NB4 (cell line): ENCODE measurements around the gene RYR2.

Experiments used
- DNase-seq: peaks from one replicate; pipeline ENCODE4 v3.0.0; 2010; ENCODE audit warnings: low read depth
- H3K4me3 ChIP-seq: one replicate; pipeline ENCODE4 v1.5.1; 2011; ENCODE audit warnings: mild to moderate bottlenecking, low read depth, low read length, moderate library complexity
- MYC ChIP-seq: IDR thresholded peaks from 2 replicates; pipeline ENCODE4 v1.6.1; 2011; ENCODE audit warnings: low read depth, low read length
- POLR2A ChIP-seq: IDR thresholded peaks from 2 replicates; pipeline ENCODE4 v1.6.1; 2011; ENCODE audit warnings: mild to moderate bottlenecking; ENCODE audit not compliant: insufficient read length; ENCODE audit errors: extremely low read depth
- TF ChIP-seq, protein P1 (sequence below): IDR thresholded peaks from one replicate; pipeline ENCODE4 v1.5.1; 2012; ENCODE audit warnings: low read depth, low read length
- TF ChIP-seq, protein P2 (sequence below): IDR thresholded peaks from 2 replicates; pipeline ENCODE4 v1.6.1; 2011; ENCODE audit warnings: low read depth, low read length

Gene RYR2

DNA sequence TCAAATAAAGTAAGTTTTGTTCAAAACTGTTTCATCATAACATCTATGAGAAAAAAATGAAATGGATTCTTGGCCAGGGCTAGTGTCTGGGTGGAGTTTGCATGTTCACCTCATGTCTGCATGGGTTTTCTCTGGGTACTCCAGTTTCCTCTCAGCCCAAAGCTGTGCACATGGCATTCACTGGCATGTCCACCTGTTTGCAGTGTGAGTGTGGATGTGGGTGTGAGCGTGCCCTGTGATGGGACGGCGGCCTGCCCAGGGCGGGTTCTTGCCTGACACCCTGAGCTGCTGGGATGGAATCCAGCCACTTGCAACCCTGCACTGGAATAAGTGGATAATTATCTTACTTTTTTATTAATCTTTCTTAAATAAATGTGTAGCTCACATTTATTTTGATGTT is 185.5 kb downstream of the RYR2 start:
- TF ChIP-seq POLR2A: no peak
- TF ChIP-seq, protein P1, sequence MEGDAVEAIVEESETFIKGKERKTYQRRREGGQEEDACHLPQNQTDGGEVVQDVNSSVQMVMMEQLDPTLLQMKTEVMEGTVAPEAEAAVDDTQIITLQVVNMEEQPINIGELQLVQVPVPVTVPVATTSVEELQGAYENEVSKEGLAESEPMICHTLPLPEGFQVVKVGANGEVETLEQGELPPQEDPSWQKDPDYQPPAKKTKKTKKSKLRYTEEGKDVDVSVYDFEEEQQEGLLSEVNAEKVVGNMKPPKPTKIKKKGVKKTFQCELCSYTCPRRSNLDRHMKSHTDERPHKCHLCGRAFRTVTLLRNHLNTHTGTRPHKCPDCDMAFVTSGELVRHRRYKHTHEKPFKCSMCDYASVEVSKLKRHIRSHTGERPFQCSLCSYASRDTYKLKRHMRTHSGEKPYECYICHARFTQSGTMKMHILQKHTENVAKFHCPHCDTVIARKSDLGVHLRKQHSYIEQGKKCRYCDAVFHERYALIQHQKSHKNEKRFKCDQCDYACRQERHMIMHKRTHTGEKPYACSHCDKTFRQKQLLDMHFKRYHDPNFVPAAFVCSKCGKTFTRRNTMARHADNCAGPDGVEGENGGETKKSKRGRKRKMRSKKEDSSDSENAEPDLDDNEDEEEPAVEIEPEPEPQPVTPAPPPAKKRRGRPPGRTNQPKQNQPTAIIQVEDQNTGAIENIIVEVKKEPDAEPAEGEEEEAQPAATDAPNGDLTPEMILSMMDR: no peak
- TF ChIP-seq, protein P2, sequence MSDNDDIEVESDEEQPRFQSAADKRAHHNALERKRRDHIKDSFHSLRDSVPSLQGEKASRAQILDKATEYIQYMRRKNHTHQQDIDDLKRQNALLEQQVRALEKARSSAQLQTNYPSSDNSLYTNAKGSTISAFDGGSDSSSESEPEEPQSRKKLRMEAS: no peak
- no peak for TF ChIP-seq MYC
- H3K4me3 ChIP-seq: no peak overlapping the region
- no peak for DNase-seq

DNA sequence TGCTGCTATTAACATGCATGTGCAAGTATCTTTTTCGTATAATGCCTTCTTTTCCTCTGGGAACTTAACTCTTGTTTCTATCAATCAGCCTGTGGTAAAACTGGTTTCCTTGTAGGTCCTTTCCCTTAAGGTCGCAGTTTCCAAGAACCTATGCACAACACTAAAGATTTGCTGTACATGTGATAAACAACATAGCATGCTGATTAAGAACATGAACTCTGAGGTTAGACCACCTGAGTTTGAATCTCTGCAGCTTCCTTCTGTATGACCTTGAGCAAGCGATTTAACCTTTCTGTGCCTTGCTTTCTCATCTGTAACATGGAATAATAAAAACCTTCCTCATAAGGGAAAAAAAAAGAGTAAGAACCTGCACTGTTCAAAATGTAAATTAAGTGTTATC is 186.4 kb downstream of the RYR2 start:
- TF ChIP-seq MYC (no peak), POLR2A (no peak)
- TF ChIP-seq, protein P1: no peak
- TF ChIP-seq, protein P2: no peak
- no peak overlapping the region for H3K4me3 ChIP-seq
- DNase-seq: no peak

DNA sequence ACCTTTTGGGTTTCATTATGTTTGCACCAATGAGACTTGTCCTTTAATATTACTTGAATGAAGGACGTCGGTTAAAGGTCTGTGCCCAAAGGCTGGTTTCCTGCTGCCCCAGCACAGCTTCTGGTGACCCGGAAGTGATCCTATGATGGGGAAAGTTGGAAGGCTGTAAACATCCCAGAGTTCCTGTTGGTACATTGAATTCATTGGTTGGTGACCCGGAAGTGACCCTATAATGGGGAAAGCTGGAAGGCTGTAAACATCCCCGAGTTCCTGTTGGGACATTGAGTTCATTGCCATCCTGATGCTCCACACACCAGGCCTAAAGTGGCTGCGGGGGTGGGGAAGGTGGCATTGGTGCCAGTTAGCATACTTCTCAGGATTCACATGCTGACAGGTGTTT is 187.3 kb downstream of the RYR2 start:
- no peak overlapping the region for H3K4me3 ChIP-seq
- TF ChIP-seq, protein P1: no peak
- TF ChIP-seq, protein P2: no peak
- TF ChIP-seq MYC (no peak), POLR2A (no peak)
- DNase-seq: no peak

DNA sequence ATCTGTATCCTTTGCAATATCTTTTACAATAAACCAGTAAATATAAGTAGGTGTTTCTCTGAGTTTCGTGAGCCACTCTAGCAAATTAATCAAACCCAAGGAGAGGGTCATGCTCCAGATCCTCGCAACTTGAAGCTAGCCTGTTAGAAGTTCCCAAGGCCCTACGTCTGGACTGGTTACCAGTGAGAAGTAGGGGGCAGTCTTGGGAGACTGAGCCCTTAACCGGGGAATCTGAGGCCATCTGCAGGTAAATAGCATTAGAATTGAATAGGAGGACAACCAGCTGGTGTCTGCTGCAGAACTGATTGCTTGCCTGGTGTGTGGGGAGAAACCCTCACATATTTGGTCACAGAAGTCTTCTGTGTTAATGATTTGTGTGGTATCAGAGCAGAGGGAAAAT is 190.5 kb downstream of the RYR2 start:
- no peak overlapping the region for H3K4me3 ChIP-seq
- TF ChIP-seq, protein P2: no peak
- TF ChIP-seq, protein P1: no peak
- TF ChIP-seq MYC (no peak), POLR2A (no peak)
- no peak for DNase-seq

DNA sequence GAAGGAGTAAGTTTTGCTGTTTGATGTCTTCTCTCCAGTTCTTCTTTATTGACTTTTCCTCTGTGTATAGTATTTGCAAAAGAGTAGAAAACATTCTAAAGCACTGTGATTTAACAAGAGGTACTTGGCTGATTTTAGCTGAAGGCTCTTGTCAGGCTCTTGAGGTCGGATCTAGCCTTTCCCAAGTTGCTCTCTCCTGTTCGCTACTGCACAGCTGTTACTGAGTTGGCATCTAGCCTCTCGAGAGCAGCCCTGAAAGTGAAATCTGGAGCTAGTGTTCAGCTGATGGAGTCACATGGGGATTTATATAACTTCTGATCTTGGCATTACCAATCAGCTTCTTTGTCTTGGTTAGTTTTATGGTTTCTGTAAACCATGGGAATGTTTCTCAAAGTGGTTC is 193.1 kb downstream of the RYR2 start:
- TF ChIP-seq, protein P1: no peak
- no peak for TF ChIP-seq POLR2A
- TF ChIP-seq MYC: no peak
- TF ChIP-seq, protein P2: no peak
- no peak for DNase-seq
- H3K4me3 ChIP-seq: no peak overlapping the region

DNA sequence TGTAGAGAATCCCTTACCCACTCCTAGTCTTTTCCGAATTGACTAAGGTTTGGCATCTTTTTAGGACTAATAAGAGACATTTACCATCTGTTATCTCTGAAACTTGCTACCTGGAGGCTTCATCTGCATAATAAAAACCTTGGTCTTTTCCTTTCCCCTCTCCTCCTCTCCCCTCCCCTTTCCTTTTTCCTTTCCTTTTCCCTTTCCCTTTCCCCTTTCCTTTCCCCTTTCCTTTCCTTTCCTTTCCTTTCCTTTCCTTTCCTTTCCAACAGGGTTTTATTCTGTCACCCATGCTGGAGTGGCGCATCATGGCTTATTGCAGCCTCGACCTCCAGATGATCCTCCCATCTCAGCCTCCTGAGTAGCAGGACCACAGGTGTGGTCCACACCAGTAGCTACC is 195.7 kb downstream of the RYR2 start:
- TF ChIP-seq POLR2A (no peak), MYC (no peak)
- TF ChIP-seq, protein P1: no peak
- TF ChIP-seq, protein P2: no peak
- H3K4me3 ChIP-seq: no peak overlapping the region
- no peak for DNase-seq
